ENCODE measurements around the gene PPIF. TPM values are rescaled to one million over a fixed set of nuclear protein-coding genes. Genes with fewer than 3 reads are reported as not detected.

PPIF gene
- total and polyA plus RNA-seq, 2 of the 13 experiments (the other 11 are each of a cell fraction or from before 2014, with no cell fraction given): 147 to 157 TPM

GRCh38 chr10:79397575-79398303 is 50.5 kb downstream of the PPIF start (continued):
- TF ChIP-seq PAXIP1 (CRISPR knock-in tag; conservative IDR thresholded peaks at IDR 0.05): 0 out of 2 replicates have a peak, but pooled peaks have one; percentile 17
- no peak for TF ChIP-seq MAF1 (CRISPR knock-in tag; IDR thresholded peaks at IDR 0.05; ENCODE audit: borderline replicate concordance)
- no peak for TF ChIP-seq ZNF225 (CRISPR knock-in tag; IDR thresholded peaks at IDR 0.05)
- peak; percentile 31; the same call in 1 of the 2 replicates for TF ChIP-seq NR2F6 (IDR thresholded peaks at IDR 0.05)
- no peak for TF ChIP-seq NR2F6 (CRISPR knock-in tag; IDR thresholded peaks at IDR 0.05)
- no peak for TF ChIP-seq HMGXB3 (CRISPR knock-in tag; IDR thresholded peaks at IDR 0.05; ENCODE audit: borderline replicate concordance)
- TF ChIP-seq ZNF598 (CRISPR knock-in tag; IDR thresholded peaks at IDR 0.05; ENCODE audit: borderline replicate concordance): no peak
- TF ChIP-seq POLR2AphosphoS2 (IDR thresholded peaks at IDR 0.05; ENCODE audit: low read depth, low read length): no peak

Data from HepG2 (cell line).